HG03457 (cell line): ENCODE measurements around the gene PIN4.
"Not testable (repeated sequence)": the region's sequence is repeated elsewhere in the genome, so short reads cannot be mapped to it uniquely, and the experiment has no call there.

Experiments used
- ATAC-seq: cut with Tn5 transposase; IDR thresholded peaks from one replicate; pipeline ENCODE4 v1.9.1; 2021; ENCODE audit warnings: moderate number of reproducible peaks; ENCODE audit not compliant: unreplicated experiment

PIN4 gene

DNA sequence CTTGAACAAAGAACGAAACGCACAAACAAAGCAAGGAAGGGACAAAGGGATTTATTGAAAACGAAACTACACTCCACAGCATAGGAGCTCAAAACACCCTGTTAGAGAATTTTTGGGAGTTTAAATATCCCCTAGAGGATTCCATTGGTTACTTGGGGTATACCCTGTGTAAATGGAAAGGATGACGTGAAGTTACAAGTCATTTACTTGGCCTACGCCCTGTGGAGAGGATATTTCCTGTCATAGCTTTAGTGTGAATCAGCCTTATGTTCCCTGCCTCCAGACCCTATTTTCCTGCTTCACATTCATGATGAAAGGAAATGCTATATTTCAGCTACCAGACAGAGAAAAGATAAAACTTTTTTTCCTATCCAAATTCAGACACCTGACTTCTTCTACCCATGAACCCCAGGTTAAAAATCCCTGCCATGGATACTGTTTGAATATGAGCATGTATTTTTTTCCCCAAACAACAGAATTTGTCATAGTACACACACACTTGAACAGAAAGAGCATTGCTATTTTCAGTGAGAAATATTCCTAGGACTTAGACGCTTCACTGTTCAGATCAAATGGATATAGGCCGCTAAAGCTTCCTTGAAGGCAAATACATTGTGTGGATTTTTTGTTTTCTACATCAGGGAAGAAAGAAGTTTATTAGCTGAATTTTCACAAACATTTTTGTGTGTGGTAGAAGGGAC is 20.4 kb downstream of the PIN4 start:
- no peak for ATAC-seq

DNA sequence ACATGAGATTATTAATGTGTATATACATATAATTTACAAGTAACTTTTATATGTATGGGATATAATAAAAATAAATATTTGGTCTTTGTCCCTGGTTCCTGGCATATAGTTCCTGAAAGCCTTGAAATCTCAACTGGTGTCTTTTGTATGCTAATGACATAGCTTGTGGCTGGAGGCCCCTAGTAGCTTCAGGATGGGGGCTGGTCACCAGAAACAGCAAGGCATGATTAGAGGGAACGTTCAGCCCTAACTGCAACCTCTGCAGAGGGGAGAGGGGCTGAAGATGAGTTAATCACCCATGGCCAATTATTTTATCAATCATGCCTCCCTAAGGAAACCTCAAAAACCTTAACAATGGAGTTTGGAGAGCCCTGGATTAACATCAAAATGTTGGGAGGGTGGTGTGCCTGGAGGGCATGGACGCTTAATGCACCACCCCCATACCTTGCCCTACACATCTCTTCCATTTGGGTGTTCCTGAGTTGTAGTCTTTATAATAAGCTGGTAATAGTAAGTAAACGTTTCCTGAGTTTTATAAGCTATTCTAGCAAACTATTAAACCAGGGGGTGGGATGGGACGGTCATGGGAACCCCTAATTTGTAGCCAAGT is 21.3 kb downstream of the PIN4 start:
- no peak for ATAC-seq

DNA sequence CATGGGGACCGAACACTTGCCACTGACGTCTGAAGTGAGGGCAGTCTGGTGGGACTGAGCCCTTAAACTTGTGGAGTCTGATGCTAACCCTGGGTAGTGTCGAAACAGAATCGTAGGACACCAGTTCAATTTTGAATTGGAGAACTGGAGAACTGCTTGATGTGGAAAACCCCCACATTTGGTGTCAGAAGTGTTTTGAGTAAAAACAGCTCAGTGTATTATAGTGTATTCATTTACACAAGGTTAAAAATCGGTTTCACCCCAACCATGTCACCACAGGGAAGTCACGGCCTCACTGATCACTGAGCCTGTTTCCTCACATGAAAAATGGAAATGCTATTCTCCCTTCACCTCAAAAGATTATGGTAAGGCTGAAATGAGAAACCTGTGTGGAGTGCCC is 21.9 kb downstream of the PIN4 start:
- no peak for ATAC-seq

DNA sequence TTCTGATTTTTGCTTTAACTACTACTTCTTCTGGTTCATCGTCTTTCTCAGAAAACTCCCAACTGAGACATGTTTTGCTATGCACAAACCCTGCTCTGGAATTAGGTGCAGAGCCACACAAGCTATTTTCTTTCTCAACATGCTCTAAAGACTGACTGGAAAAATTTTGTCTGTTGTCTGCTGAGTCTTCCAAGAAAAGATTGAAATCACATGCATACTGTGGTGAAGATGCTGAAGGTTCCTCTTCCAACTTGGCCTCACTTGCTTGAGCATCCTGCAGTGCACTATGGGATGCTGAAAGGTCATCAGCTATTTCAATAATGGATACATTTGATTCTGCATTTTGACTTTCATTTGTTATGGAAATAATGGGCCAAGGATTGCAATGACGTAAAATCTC is 24.1 kb downstream of the PIN4 start:
- no peak for ATAC-seq

DNA sequence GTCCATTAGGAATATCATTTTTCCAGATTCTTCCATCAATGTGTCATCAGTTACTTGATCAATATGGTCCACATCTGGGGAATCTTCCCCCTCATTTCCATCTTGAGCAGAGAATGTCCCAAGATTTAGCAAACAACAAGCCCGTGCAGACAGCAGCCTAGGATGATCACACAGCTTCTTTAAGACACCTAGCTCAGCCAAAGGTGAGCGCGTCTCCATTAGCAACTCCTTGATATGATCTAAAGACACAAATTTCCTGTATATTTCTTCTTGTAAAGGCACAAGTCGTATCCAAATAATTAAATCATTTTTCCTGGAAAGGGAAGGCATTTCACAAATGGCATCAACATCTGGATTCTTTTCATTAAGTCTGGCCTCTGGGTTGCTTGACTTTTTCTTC is 25.8 kb downstream of the PIN4 start:
- ATAC-seq, result no peak

DNA sequence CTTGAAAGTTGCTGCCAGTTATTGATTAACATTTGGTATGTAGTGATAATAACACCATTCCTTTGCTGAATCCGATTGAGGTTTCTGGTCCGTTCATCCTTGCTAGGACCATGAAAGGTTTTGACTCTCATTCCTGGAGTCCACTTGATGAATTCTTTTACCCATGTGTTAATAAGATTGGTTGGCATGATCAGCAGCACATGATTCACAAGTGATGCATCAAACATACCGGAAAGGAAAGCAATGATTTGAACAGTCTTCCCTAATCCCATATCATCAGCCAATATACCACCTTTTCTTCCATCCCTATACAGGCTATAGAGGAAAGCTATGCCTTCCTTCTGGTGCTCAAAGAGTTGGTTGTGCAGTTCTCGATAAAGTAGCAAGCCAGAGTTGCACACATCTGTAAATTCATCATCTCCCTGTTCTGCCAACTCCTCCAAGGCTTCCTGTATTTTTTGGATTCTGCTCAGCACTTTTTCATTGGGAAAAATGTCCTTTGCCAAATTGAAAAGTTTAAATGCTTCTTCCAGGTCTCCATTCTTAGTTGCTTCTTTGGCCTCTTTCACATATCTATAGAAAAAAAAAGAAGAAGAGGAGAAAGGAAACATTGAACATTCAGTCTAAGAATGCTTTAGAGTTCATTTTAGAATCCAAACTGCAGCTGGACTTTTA is 26.7 kb downstream of the PIN4 start:
- ATAC-seq, result no peak

DNA sequence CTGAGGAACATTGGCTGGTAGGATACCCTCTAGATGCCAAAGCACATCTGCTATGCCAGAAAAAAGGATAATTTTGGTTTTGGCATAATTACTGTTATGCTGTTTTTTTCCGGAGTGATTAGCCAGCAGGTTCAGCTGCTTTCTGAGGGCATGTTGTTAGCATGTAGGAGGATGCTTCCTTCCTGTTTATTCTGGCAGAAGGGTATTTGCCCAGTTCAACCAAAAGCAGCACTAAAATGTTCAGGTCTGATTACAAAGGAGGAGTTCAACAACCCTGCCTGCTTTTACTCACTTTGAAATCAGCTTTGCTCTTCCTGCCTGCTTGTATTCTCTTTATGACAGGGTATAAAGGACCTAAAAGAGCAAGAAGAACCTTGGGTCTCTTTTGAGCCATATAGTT is 35.4 kb downstream of the PIN4 start:
- no peak for ATAC-seq

DNA sequence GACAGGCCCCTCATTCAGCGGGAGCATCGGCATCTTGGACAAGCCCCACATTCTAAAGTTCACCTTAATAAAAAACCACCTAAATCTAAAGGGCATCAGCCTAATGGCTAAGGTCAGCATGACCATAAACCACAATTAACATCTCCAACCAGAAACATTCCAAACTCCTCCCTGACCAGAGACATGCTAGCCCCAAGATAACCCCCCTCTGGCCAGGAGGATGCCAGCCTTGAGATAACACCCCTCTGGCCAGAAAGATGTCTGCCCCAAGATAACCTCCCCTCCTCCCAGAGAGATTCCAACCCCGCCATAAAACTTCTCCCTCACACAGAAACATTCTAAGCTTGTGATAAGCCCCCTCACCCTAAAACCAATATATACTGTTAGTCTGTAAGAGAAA is 38.8 kb downstream of the PIN4 start:
- ATAC-seq, result not testable (repeated sequence)

DNA sequence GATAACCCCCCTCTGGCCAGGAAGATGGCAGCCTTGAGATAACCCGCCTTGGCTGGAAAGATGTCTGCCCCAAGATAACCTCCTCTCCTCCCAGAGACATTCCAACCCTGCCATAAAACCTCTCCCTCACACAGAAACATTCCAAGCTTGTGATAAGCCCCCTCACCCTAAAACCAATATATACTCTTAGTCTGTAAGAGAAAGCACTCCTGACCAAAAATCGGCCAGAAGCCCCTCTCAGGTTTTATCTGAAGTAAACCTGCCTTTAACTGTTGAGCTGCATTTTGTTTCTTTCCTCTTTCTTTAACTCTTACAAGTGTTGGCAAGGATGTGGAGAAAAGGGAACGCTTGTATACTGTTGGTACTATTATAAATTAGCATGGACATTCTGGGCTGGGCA is 48.7 kb downstream of the PIN4 start:
- no peak for ATAC-seq

DNA sequence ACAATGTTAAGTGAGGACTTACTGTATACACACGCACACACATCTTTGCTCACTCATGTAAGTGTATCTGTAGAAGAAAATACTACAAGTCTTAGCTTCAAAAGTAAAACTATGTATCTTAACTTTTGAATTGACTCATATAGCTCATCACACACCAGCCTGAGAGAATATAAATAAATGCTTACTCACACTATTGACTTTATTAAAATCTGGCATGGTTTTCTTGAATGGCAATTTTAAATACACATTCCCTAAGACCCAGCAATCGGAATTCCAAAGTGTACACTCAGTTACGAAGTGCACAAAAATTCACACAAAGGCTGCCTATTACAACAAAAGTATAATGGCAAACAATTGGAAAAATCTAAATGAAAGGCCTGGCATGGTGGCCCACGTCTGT is 55.3 kb downstream of the PIN4 start:
- no peak for ATAC-seq

DNA sequence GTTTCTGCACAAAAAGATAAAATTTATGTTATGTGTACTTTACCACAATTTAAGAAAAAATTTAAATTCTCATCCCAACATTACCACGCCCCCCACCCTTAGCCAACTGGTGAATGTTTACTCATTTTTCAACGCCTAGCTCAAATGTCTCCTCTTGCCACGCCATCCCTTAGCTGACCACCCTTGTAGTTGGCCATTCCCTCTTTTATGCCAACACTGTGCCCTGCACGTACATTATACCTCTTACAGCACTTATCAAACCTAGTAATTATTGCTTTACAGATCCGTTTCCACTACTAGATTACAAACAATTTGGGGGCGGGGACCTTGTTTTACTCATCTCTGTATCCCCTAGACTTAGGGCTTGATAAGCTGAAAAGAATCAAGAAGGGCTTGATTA is 56.6 kb downstream of the PIN4 start:
- no peak for ATAC-seq

DNA sequence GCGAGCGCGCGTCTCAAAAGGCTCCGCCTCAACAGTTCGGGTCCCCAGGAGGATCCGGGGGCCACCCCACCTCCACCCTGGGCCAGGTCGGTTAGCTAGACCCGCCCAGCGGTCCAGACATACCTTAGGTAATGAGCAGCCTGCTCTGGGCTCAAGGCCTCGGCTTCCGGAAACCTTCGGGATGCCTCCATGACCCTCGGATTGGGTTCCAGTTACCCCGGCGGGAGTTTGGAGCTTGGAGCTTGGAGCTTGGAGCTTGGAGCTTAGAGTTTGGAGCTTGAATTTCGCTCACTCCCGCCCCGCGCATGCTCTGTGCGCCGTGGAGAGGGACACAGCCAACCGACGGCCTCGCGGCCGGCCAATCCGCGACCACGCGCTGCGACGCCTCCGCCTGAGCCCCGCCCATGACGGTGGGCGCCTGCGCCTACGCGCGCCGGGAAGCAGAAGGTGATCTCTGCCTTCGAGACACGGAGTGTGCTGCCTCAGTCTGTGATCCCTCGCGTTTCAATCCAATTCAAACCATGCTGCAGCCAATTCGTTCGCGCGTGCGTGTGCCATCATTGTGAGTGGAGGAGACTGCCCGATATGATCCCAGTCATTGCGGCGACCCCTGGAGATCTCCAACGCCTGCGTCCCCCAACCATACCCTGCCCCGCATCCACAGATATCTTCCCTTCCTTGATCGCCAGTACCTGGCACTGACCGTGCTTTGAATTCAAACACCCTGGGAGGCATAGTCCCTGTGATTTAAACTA is 57.3 kb downstream of the PIN4 start, which contains the start of gene ERCC6L:
Gene ERCC6L (minus strand): TSS at position 307 of the 755 bp plus-strand sequence. CDS start 116 bp downstream, at position 191.
- ATAC-seq, result peak; percentile 92

DNA sequence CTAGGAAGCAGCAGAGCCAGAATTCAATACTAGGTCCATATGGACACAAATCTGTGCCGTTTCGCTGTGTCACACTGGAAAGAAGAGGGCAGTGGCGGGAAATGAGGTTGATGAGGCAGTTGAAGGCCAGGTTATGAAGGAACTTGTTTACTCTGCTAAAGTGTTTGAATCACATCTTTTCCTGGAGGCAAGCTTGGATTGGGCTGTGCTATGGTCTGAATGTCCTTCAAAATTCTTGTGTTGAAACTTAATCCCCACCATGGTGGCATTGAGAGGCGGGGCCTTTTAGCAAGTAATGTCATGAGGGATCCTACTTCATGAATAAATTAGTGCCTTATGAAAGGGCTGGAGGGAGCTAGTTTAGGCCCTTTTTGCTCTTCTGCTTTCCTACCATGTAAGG is 59.4 kb downstream of the PIN4 start:
- ATAC-seq, result no peak

DNA sequence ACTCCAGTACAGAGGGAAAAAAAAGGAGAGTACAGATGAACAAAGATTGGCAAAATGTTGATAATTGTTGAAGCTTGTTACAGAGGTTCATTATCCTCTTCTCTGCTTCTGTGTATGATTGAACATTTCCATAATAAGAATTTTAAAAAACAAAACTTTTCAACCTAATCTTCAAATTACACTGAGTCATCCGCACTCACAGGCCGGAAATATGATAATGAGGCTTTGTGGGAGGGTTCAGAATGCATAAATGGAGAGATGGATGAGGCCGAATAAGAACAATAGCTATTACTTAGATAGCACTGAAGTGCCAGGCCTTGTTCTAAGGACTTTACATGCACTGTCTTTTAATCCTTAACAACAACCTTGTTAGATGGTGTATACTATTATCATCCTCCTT is 61.9 kb downstream of the PIN4 start:
- no peak for ATAC-seq

DNA sequence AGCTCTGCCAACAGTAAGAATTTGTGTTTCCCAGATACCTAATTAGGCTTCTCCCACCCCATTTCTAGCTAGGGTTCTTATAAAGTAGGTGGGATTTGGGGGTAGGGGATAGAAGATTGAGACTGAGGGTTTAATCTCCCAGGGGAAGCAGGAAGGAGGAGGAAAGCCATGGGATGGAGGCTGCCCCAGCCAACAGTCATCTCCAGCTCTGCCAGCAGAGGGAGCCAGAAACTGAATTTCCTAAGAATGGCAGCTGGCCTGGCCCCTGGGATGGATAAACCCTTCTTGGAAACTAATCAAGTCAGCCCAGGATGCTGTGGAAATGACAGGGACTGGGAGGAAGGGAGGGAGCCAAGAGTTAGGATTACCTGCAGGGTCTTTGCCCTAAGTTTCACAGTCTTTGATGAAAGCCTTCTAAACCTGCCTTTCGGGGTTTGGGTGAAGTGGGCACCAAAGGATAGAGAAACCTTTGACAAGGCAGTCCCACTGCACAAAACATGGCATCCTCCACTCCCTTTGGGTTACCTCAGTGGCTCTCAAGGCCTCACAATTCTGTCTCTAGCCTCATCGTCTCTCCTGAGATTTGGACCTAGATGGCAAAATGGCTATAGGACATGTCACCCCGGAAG is 64.0 kb downstream of the PIN4 start:
- no peak for ATAC-seq

DNA sequence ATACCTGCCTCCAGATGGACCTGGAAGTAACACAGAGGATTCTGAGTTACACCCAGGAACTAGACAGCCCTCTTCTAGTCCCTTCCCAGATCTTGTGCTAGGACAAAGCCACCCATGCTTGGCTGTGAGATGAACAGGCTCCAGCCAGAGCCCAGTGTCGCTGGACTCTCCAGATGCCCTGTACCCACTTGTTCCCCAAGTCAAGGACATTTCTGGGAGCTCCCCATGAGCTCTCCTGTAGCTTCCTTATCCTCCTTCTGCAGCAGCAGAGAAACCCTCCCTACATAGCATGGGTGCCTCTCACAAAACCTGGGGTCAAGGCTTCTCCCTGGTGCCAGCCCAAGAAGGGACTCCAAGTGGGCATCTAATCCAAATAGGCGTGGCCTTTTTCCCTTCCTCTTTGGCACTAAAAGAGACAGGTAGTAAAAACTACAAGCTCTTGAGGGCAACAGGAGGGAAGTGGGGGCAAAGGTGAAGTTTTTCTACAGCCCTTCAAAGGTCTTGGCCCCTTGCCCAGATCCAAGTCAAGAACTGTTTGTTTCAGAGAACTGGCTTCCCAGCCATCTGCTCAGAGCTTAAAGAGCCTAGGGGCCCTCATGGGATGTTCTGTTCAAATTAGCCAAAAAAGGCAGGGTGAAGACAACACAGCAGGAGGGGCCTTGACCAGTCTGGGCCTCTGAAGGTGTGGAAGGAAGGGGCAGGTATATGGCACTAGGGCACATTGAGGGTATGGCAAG is 65.8 kb downstream of the PIN4 start:
- ATAC-seq, result no peak
